ENCODE data around the gene ZNF532.

ZNF532 gene

GRCh38 chr18:59026831-59027410 lies 162.2 kb downstream of the ZNF532 start:
- Histone ChIP-seq H3K27me3 (ENCODE audit: insufficient read depth, low read length, poor library complexity) (peaks cover 12% of the 10 kb centered on the region), H4K20me1 (ENCODE audit: insufficient read depth, low read length) (no peaks in the 10 kb centered on the region; the same call in 1 of the 2 replicates), H3K9me3 (ENCODE audit: insufficient read depth, low read length, severe bottlenecking) (no peaks in the 10 kb centered on the region), H3K36me3 (ENCODE audit: insufficient read depth, low read length) (no peaks in the 10 kb centered on the region), H2AFZ (ENCODE audit: low read depth, low read length) (no peak overlapping the region), H3K27ac (ENCODE audit: low read length) (no peak overlapping the region), H3K4me3 (ENCODE audit: low read depth in 1 of 2, low read length in 2 of 2) (no peak overlapping the region), H3K79me2 (ENCODE audit: insufficient read depth, low read length) (no peaks in the 10 kb centered on the region), H3K9ac (ENCODE audit: low read depth, low read length) (no peak overlapping the region), H3K4me1 (ENCODE audit: insufficient read depth, low read length) (no peaks in the 10 kb centered on the region), H3K4me2 (ENCODE audit: insufficient read depth, low read length) (no peak overlapping the region)
- DNase-seq (no peak), ATAC-seq (ENCODE audit: insufficient read depth, low read depth) (no peak)
- no peak for TF ChIP-seq CTCF (IDR thresholded peaks at IDR 0.05; ENCODE audit: borderline replicate concordance, extremely low read depth, low read length, poor library complexity, severe bottlenecking)
- no peak for TF ChIP-seq EZH2 (IDR thresholded peaks at IDR 0.05; ENCODE audit: borderline replicate concordance, low read depth, low read length, severe bottlenecking)

- DNase-seq = no peak
These were observed 165.2 kb downstream of the ZNF532 start for GRCh38 chr18:59029663-59030429.

GRCh38 chr18:59032308-59032707 lies 167.6 kb downstream of the ZNF532 start:
- H2AFZ ChIP-seq (ENCODE audit: low read depth, low read length) = no peak overlapping the region
- H3K4me2 ChIP-seq (ENCODE audit: insufficient read depth, low read length) = no peak overlapping the region
- no peak for DNase-seq
- no peaks in the 10 kb centered on the region; the same call in 1 of the 2 replicates for H4K20me1 ChIP-seq (ENCODE audit: insufficient read depth, low read length)
- no peak overlapping the region for H3K4me3 ChIP-seq (ENCODE audit: low read depth in 1 of 2, low read length in 2 of 2)
- H3K9me3 ChIP-seq (ENCODE audit: insufficient read depth, low read length, severe bottlenecking) = no peaks in the 10 kb centered on the region
- no peak overlapping the region for H3K9ac ChIP-seq (ENCODE audit: low read depth, low read length)
- no peaks in the 10 kb centered on the region for H3K36me3 ChIP-seq (ENCODE audit: insufficient read depth, low read length)
- no peak overlapping the region for H3K27ac ChIP-seq (ENCODE audit: low read length)
- peaks cover 17% of the 10 kb centered on the region for H3K27me3 ChIP-seq (ENCODE audit: insufficient read depth, low read length, poor library complexity)
- H3K79me2 ChIP-seq (ENCODE audit: insufficient read depth, low read length) = no peaks in the 10 kb centered on the region
- TF ChIP-seq CTCF (IDR thresholded peaks at IDR 0.05; ENCODE audit: borderline replicate concordance, extremely low read depth, low read length, poor library complexity, severe bottlenecking) (no peak), EZH2 (IDR thresholded peaks at IDR 0.05; ENCODE audit: borderline replicate concordance, low read depth, low read length, severe bottlenecking) (no peak)
- no peaks in the 10 kb centered on the region for H3K4me1 ChIP-seq (ENCODE audit: insufficient read depth, low read length)
- ATAC-seq (ENCODE audit: insufficient read depth, low read depth) = no peak

More at GRCh38 chr18:59029663-59030429, 165.2 kb downstream of the ZNF532 start:
- Histone ChIP-seq H3K79me2 (ENCODE audit: insufficient read depth, low read length) (no peaks in the 10 kb centered on the region), H2AFZ (ENCODE audit: low read depth, low read length) (no peak overlapping the region), H3K27me3 (ENCODE audit: insufficient read depth, low read length, poor library complexity) (peaks cover 17% of the 10 kb centered on the region), H3K9me3 (ENCODE audit: insufficient read depth, low read length, severe bottlenecking) (no peaks in the 10 kb centered on the region), H3K36me3 (ENCODE audit: insufficient read depth, low read length) (no peaks in the 10 kb centered on the region), H3K9ac (ENCODE audit: low read depth, low read length) (no peak overlapping the region), H3K4me3 (ENCODE audit: low read depth in 1 of 2, low read length in 2 of 2) (no peak overlapping the region), H3K27ac (ENCODE audit: low read length) (no peak overlapping the region), H3K4me1 (ENCODE audit: insufficient read depth, low read length) (no peaks in the 10 kb centered on the region), H4K20me1 (ENCODE audit: insufficient read depth, low read length) (no peaks in the 10 kb centered on the region; the same call in 1 of the 2 replicates), H3K4me2 (ENCODE audit: insufficient read depth, low read length) (no peak overlapping the region)
- ATAC-seq (ENCODE audit: insufficient read depth, low read depth) = no peak
- TF ChIP-seq EZH2 (IDR thresholded peaks at IDR 0.05; ENCODE audit: borderline replicate concordance, low read depth, low read length, severe bottlenecking) (no peak), CTCF (IDR thresholded peaks at IDR 0.05; ENCODE audit: borderline replicate concordance, extremely low read depth, low read length, poor library complexity, severe bottlenecking) (no peak)

Data from DND-41 (cell line).